IPS DF 6.9 (cell line): ENCODE measurements around the gene WSB1.

Experiments used
- DNase-seq: peaks from one replicate; pipeline ENCODE4 v3.0.0-alpha.2; 2013; ENCODE audit warnings: low read depth, low spot score
- H3K27ac ChIP-seq: one replicate; pipeline ENCODE4 v1.5.1; 2013; ENCODE audit warnings: low read length, control low read depth
- H3K27me3 ChIP-seq: 2 replicates; pipeline ENCODE4 v1.6.1; 2013; ENCODE audit warnings: mild to moderate bottlenecking, low read length; ENCODE audit not compliant: control insufficient read depth, insufficient read depth
- H3K36me3 ChIP-seq: 2 replicates; pipeline ENCODE4 v1.6.1; 2013; ENCODE audit warnings: low read length; ENCODE audit not compliant: control insufficient read depth, insufficient read depth
- H3K4me1 ChIP-seq: 2 replicates; pipeline ENCODE4 v1.6.1; 2013; ENCODE audit warnings: low read length; ENCODE audit not compliant: control insufficient read depth, insufficient read depth
- H3K4me3 ChIP-seq: 2 replicates; pipeline ENCODE4 v1.5.1; 2013; ENCODE audit warnings: mild to moderate bottlenecking, low read length
- H3K9me3 ChIP-seq: 2 replicates; pipeline ENCODE4 v1.6.1; 2013; ENCODE audit warnings: low read length, inconsistent platforms; ENCODE audit not compliant: control insufficient read depth, insufficient read depth
- WGBS: extraction: QIAGEN DNeasy Blood & Tissue Kit; methylation state at CpG from one replicate; pipeline ENCODE4 v1.1.7; 2013; ENCODE audit warnings: mixed read lengths, missing lambda C conversion rate; ENCODE audit not compliant: insufficient read length, insufficient coverage; 5-methylcytosine and 5-hydroxymethylcytosine counted together

WSB1 gene

GRCh38 chr17:27280527-27280926 is 13.4 kb upstream of the WSB1 start:
- no peak for DNase-seq
- no CpG with 5 or more reads among the region's 10 CpGs for WGBS
- H3K27ac ChIP-seq, result no peak overlapping the region
- peaks cover 1% of the 10 kb centered on the region; the same call in 1 of the 2 replicates for H3K4me1 ChIP-seq
- H3K4me3 ChIP-seq, result no peak overlapping the region
- no peaks in the 10 kb centered on the region for H3K36me3 ChIP-seq
- no peaks in the 10 kb centered on the region for H3K27me3 ChIP-seq
- H3K9me3 ChIP-seq, result no peaks in the 10 kb centered on the region

GRCh38 chr17:27281438-27281837 is 12.5 kb upstream of the WSB1 start:
- WGBS, result no CpG with 5 or more reads among the region's 3 CpGs
- Histone ChIP-seq H3K36me3 (no peaks in the 10 kb centered on the region), H3K27me3 (no peaks in the 10 kb centered on the region), H3K4me1 (peaks cover 1% of the 10 kb centered on the region; the same call in 1 of the 2 replicates), H3K27ac (no peak overlapping the region), H3K4me3 (no peak overlapping the region), H3K9me3 (no peaks in the 10 kb centered on the region)
- no peak for DNase-seq

DNA sequence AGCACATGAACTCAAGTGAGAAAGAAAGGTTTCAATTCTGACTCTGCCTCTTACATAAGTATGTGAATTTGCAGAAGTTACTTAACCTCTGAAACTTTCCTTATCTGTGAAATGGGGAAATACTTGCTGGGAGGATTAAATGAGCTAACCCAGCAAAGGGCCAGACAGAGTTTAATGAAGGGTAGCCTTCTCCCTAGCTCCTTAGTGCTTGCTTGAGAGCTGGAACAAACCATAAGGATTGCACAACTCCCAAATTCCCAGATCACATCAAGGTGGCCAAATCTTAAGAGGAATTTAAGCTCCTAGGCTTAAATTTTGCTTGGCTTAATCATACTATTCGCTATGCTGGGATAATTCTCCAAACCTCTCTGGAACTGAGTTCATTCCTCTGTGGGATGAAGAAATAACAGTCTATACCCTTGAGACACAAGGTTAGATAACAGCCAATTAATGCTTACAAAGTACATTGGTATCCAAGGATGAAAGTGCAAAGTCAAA is 11.8 kb upstream of the WSB1 start:
- H3K27me3 ChIP-seq, result no peaks in the 10 kb centered on the region
- no CpG with 5 or more reads among the region's 1 CpG for WGBS
- H3K27ac ChIP-seq, result no peak overlapping the region
- no peaks in the 10 kb centered on the region for H3K36me3 ChIP-seq
- no peak for DNase-seq
- H3K4me3 ChIP-seq, result no peak overlapping the region
- H3K9me3 ChIP-seq, result no peaks in the 10 kb centered on the region
- peaks cover 1% of the 10 kb centered on the region; the same call in 1 of the 2 replicates for H3K4me1 ChIP-seq

DNA sequence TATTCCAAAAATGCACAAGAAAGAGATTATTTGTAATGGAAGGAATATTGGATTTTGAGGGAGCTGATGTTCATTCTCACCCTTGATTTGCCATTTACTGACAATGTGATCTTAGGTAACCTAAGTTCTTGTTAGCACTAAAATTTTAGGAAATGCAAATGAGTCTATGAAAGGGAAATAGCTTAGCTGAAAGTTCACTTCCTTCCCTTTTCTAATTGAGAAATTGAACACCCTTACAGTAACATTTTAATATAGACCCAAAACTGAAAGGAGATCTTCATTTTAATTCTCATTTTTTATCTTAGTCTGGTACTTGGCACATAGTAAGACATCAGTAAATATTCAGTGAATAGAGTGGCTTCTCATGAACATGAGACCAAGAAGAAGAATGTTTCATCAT is 10.9 kb upstream of the WSB1 start:
- Histone ChIP-seq H3K9me3 (no peaks in the 10 kb centered on the region), H3K27ac (no peak overlapping the region), H3K27me3 (no peaks in the 10 kb centered on the region), H3K4me1 (no peaks in the 10 kb centered on the region), H3K4me3 (no peak overlapping the region), H3K36me3 (no peaks in the 10 kb centered on the region)
- no peak for DNase-seq

- no peak overlapping the region for H3K27ac ChIP-seq
- no peaks in the 10 kb centered on the region for H3K4me1 ChIP-seq
- no peaks in the 10 kb centered on the region for H3K36me3 ChIP-seq
- DNase-seq, result no peak
- H3K4me3 ChIP-seq, result no peak overlapping the region
- no peaks in the 10 kb centered on the region for H3K27me3 ChIP-seq
- H3K9me3 ChIP-seq, result no peaks in the 10 kb centered on the region
Measured at GRCh38 chr17:27283751-27284150, 10.2 kb upstream of the WSB1 start.

DNA sequence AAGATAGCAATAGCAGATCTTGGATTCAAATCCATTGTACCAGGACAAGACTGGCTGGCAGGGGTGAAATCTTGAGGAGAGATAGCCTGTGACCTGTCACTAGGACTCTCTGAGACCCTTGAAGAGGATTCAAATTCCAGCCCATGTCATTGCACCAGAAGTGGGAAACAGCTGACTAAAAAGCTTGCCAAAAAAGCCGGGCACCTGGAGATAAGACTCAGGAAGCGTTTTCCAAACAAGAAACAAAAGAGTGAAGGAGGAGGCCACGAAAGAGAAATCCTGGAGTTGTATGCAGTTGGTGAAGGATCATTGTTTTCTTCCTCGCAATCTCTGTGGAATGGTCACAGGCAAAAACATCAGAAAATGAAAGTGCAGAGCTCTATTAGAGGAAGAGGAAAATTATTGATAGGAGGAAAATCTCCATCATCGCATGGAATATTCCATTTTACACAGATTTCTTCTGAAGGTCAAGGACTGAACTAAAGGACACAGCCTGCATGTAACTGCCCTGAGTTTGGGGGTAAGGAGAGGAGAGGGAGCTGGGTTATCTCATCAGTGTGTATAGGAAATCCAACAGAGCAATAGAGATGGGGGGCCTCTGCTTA is 9.0 kb upstream of the WSB1 start:
- no peaks in the 10 kb centered on the region for H3K36me3 ChIP-seq
- WGBS, result no CpG with 5 or more reads among the region's 5 CpGs
- H3K27ac ChIP-seq, result no peak overlapping the region
- H3K9me3 ChIP-seq, result no peaks in the 10 kb centered on the region
- no peak overlapping the region for H3K4me3 ChIP-seq
- H3K27me3 ChIP-seq, result no peaks in the 10 kb centered on the region
- no peaks in the 10 kb centered on the region for H3K4me1 ChIP-seq
- DNase-seq, result no peak

DNA sequence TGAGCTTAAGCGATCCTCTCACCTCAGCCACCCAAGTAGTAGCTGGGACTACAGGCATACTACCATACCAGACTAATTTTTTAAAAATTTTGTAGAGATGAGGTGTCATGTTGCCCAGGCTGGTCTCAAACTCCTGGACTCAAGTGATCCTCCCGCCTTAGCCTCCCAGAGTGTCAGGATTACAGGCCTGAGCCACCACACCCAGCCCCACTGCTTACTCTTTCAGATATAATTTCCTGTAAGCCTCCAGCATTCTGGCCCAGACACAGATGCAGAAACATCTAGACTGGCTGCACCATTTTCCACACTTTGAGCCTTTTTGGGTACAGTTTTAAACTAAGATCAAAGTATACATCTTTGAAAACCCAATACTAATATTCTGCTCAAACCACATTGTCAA is 8.4 kb upstream of the WSB1 start:
- Histone ChIP-seq H3K36me3 (no peaks in the 10 kb centered on the region), H3K27ac (no peak overlapping the region), H3K27me3 (no peaks in the 10 kb centered on the region), H3K9me3 (no peaks in the 10 kb centered on the region), H3K4me1 (no peaks in the 10 kb centered on the region), H3K4me3 (no peak overlapping the region)
- DNase-seq, result no peak
- no CpG with 5 or more reads among the region's 2 CpGs for WGBS

DNA sequence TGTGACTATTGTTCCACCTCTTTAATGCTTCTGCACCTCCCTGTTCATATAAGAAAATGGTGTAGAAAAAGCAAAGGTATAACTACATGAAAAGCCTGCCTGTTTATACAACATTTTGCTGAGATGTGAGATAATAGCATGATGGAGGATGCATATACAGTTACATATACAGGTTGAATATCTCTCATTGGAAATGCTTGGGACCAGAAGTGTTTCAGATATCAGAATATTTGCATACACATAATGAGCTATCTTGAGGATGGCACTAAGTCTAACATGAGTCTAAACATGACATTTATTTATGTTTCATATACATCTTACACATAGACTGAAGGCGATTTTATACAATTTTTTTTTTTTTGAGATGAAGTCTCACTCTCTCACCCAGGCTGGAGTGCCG is 5.7 kb upstream of the WSB1 start:
- no CpG with 5 or more reads among the region's 2 CpGs for WGBS

DNA sequence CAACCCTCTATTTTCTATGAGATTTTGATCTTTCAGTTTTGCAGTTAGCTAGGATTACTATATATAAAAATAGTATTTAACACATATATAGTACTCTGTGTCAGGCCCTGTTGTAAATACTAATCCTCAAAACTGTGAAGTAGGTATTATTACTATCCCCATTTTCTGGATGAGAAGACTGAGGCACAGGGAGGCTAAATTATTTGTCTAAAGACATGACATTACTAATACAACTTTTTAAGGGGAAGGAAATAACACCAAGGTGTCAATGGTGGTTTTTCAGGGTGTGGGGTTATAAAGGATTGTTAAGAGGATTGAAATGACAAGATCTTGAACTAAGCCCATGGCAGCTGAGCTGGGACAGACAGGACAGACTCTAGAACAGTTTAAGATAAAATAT is 4.1 kb upstream of the WSB1 start:
- Histone ChIP-seq H3K27me3 (no peaks in the 10 kb centered on the region), H3K4me1 (peaks cover 3% of the 10 kb centered on the region; the same call in 1 of the 2 replicates), H3K36me3 (no peaks in the 10 kb centered on the region), H3K27ac (no peak overlapping the region), H3K9me3 (no peaks in the 10 kb centered on the region), H3K4me3 (no peak overlapping the region)
- DNase-seq, result no peak

More for the DNA sequence above, 5.7 kb upstream of the WSB1 start:
- no peaks in the 10 kb centered on the region for H3K36me3 ChIP-seq
- no peak overlapping the region for H3K4me3 ChIP-seq
- H3K9me3 ChIP-seq, result no peaks in the 10 kb centered on the region
- H3K27ac ChIP-seq, result no peak overlapping the region
- H3K4me1 ChIP-seq, result no peaks in the 10 kb centered on the region
- DNase-seq, result no peak
- no peaks in the 10 kb centered on the region for H3K27me3 ChIP-seq

- Histone ChIP-seq H3K27me3 (no peaks in the 10 kb centered on the region), H3K4me3 (no peak overlapping the region), H3K27ac (no peak overlapping the region), H3K4me1 (peaks cover 3% of the 10 kb centered on the region; the same call in 1 of the 2 replicates), H3K36me3 (no peaks in the 10 kb centered on the region), H3K9me3 (no peaks in the 10 kb centered on the region)
- no peak for DNase-seq
- no CpG with 5 or more reads among the region's 3 CpGs for WGBS
Measured at GRCh38 chr17:27290916-27291598, 2.9 kb upstream of the WSB1 start.

GRCh38 chr17:27293359-27293897 is 486 bp upstream of the WSB1 start:
- H3K27ac ChIP-seq, result no peak overlapping the region
- no peaks in the 10 kb centered on the region for H3K36me3 ChIP-seq

More at GRCh38 chr17:27293359-27293897, 486 bp upstream of the WSB1 start:
- no CpG with 5 or more reads among the region's 15 CpGs for WGBS
- Histone ChIP-seq H3K9me3 (no peaks in the 10 kb centered on the region), H3K4me1 (peaks cover 3% of the 10 kb centered on the region; the same call in 1 of the 2 replicates), H3K4me3 (no peak overlapping the region; the same call in 1 of the 2 replicates), H3K27me3 (no peaks in the 10 kb centered on the region)
- DNase-seq, result no peak
